NCI-H526 (cell line): Measurements from ENCODE around the gene GBGT1.
"Not testable (repeated sequence)": the region's sequence is repeated elsewhere in the genome, so short reads cannot be mapped to it uniquely, and the experiment has no call there.

ENCODE experiments used
- DNase-seq, 2 experiments: peaks; one replicate each; lab custom pipeline; 2025; lab: John Stamatoyannopoulos, UW

The GBGT1 gene

GRCh38 chr9:133163504-133164172 lies at the start of gene GBGT1:
TSS of gene GBGT1 (minus strand) at chr9:133163914. CDS start at chr9:133162412, 1,502 bp downstream.
- peak in 1 of 2 experiments; percentile 32 for DNase-seq

DNA sequence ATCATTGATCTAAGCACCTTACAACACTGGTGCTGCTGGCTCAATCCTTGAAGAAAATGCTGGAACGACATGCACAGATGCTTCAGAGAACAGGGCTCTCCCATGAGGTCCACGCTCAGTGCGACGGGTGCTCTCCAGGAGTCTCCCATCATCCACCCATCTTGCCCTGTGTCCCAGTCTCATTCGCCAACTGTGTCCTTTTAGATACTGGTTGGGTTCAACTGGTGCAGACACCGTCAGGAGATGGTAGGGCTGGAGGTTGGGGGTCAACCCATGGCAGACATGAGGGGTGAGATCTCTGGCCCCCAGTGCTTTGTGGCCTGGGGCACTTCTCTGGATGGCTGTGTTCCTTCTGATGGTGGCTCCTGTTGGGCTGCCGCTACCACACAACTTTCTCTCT lies 46.9 kb upstream of the GBGT1 start:
- no peak for DNase-seq

- peak; percentile 23 to 32 for DNase-seq
Measured at GRCh38 chr9:133210202-133210532, 46.5 kb upstream of the GBGT1 start.

DNA sequence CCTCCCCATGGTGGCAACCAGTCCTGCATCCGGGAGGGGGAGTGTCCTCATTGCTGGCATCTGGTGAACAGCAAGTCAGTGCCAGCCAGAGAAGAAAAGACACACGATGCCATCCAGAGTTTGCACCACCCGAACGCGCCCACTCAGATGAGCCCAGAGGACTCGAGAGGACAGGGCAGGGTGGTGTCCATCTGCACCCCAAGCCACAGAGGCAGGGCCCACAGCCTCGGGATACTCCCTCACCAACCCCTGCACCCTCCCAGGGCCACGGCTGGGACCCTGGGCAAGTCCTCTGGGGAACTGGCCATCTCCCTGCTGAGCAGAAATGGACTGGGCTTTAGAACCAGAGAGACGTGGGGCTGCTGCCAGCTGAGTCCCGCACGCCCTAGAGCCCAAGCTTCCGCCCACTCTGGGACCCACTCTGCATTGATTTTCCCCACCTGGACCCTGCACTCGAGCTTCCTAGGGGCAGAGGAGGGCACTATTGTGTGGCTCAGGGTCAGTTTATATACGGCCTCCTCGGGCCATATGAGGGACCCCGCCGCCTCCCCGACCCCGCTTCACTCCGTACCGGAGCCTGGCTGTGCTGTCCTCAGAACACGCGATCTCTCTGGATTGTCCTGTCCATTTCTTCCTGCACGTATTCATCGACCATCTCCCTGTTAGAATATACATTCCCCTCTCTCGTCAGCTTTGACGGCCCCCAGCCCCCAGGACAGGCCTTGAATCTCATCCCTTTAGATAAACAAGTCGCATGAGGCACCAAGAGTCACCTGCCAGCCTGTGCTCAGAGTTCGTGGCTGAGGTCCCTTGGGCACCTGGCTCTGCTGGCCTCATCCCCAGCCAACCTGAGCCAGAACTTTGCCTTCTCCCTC lies 45.9 kb upstream of the GBGT1 start:
- DNase-seq: not testable (repeated sequence)

- DNase-seq: not testable (repeated sequence)
Measured at GRCh38 chr9:133208880-133209300, 45.2 kb upstream of the GBGT1 start, which contains the start of gene OBP2B. TSS of gene OBP2B (minus strand) at chr9:133209250. CDS start at chr9:133209199, 51 bp downstream.

DNA sequence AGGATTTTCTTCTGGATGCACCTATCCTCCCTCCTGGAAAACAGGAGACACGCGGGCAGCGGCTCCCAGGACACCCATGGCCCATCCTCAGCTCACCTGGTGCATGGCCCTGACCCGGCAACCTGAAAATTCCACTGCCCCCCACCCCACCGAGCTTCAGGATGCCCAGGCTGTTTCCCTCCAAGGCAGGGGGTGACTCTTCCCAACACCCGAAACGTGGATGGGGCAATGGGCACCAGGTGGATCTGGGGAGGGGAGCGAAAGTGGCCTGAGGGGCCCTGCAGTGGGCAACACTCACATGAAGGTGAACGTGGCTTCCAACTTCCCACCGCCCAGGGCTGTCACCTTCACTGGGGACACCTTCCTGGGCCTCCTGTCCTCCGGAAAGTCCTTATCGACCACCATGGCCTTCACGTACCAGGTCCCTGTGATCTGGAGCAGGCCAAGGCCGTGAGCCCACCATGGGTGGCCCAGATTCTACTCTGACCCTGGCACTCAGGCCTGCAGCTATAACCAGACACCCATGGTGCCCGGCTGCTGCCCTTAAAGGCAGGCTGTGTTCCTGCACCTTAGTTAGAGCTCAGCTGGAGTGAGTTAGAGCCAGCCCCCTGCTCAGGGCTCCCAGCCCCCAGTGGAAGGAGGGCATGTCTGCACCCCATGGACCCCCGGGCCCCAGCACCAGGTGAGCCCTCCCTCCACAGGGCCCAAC lies 44.6 kb upstream of the GBGT1 start:
- DNase-seq: not testable (repeated sequence)

- DNase-seq: no peak
Measured at GRCh38 chr9:133207540-133208170, 43.9 kb upstream of the GBGT1 start.

DNA sequence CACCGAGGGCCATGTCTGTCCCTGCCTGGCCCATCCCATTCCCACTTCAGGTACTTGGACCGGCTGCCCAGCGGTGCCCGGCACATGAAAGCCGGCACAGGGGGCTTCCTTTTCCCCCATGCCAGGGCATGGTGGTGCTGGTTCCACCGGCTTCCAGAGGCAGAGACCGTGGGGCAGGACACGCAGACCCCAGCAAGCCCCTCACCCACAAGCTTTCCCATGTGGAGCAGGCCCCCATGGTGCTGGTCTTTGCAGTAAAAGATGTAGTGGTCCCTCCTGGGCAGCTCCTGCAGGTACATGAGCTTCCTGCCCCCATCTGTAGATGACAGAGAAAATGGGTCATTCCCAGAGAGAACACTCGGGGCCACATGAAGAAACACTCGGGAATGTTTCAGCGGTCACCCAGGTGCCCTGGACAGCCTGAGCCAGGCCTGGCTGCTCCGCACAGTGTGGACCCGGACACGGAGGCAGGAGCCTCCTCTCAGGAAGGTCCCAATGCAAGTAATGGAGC lies 43.4 kb upstream of the GBGT1 start:
- DNase-seq: no peak

GRCh38 chr9:133205996-133206931 lies 42.5 kb upstream of the GBGT1 start:
- no peak for DNase-seq

DNA sequence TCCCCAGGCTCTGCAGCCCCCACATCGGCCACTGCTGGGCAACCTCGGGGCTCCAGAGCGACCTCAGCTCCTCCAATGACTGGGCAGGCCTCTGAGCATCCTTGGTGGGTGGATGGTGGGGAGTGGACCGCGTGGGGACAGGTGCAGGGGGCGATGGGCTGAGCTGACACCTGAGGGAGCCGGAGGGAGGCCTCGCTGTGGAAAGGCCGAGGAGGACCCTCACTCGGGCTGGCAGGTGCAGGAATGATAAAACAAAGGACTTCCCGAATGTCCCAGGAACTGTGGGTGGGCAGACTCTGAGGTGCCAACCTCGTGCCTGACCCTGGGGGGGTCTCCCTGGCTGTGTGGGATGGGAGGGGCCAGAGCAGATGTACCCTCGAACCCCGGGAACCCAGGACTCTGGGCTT lies 41.8 kb upstream of the GBGT1 start:
- DNase-seq: not testable (repeated sequence)

DNA sequence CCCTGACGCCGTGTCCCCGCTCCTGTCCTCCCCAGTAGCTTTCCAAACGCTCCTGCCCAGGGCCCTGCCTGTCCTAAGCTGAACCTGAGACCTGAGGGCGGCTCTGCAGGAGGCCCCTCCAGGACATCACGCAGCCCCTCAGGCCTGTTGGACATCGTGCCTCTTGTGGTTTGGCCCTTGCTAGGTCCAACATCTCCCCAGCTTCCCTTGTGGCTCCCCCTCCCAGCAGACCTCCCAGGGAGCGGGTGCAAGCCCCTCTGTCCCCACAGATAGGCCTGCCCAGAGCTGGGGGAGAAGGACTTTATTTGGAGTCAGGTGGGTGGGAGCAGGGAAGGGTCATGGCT lies 41.3 kb upstream of the GBGT1 start:
- no peak for DNase-seq

DNA sequence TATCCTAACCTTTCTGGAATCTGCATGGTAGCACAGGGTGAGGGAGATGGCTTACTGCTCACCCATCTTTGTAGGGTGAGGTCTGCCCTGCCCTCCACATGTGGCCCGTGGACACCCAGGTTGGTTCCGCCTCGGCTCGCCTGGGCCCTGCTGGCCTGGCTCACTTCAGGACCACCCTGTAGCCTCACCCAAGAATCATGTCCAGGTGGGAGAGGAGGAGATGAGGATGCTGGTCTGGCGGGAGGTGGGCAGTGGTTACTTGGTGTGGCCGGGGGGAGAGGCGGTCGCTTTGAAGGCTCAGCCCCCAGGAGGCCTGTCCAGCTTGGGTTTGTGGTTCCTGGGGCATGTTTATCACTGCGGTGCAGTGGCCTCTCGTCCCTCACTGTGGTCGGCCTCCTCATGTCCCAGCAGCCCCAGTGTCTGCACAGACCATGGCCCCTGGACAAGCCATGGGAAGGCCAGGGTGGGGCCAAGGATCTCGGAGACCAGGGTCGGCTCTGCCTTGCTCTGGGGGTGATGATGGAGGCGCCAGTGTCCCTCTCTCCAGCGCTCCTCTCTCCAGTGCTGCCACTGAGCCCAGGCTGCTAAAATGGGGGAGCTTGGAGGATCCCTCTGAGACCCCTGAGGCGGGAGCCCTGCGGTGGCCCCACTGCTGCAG lies 40.8 kb upstream of the GBGT1 start:
- no peak for DNase-seq

DNA sequence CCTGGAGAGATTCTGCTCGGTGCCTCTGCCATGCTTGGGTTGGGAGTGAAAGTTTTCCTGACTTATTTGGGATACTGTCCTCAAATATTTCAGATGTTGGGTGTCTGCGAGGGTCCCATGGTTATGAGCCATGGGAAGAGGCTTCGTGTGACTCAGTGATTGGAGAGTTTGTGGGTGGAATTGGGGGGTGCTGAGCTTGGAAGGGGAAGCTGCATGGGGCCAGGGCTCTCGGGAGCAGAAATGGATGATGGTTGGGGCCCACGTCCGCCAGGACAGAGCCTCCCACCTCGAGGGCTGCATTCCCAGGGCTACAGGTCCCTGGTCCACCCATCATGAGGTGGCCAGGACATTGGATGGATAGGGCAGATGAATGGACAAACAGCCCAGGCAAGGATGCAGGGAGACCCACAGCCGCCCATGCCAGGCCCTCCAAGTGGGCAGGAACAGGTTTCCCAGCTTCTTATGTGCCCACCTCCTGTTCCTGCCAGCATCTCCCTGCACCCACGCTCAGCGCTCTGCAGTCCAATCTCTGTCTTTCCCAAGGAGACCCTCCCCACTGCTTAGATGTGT lies 39.9 kb upstream of the GBGT1 start:
- no peak for DNase-seq

DNA sequence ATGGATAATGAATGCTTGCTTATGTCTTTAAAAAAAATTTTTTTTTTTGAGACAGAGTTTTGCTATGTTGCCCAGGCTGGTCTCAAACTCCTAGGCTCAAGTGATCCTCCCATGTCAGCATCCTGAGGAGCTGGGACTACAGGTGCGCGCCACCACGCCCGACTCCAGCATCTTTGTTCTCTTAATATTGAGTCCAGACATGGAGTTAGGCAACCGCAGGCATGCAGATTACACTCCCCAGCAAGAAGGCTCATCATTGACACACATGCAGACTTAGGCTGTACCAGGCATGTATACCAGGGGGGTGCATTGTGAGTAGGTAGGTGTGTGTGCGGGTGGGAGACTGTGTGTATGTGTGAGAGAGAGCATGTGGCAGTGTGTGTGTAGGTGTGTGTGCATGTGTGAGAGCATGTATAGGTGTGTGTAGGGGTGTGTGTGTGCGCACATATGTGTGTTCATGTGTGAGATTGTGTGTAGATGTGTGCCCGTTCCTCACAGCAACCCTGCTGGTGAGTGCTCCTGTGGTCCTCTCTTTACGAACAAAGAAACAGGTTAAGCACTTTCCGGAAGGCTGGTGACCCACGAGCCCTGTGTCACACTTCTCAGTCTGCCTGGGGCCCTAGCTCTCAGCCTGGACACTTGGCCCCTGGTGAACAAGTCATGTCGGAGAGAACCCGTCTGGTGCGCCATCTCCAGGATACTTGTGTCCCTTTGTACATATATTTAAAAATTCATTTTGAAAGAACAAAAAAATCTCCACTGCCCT lies 39.2 kb upstream of the GBGT1 start:
- no peak for DNase-seq

DNA sequence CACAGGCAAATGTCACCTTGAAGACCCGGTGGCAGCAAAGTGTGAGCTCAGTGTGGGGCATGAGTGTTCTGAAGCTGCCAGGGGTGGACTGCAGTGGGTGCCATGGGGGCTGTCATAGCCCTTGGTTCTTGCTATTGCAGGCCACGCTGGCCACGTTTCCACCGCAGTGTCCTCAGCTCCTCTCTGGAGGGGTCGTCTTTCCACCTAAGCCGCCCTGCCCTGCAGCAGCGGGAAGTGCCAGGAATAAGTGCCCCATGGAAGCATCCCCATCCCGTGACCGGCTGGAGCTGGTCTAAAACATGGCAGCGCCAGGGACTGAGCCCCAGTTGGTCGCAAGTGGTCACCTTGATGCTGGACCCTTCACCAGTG lies 38.4 kb upstream of the GBGT1 start:
- no peak for DNase-seq

- DNase-seq: no peak
Measured at GRCh38 chr9:133201424-133202144, 37.9 kb upstream of the GBGT1 start.

DNA sequence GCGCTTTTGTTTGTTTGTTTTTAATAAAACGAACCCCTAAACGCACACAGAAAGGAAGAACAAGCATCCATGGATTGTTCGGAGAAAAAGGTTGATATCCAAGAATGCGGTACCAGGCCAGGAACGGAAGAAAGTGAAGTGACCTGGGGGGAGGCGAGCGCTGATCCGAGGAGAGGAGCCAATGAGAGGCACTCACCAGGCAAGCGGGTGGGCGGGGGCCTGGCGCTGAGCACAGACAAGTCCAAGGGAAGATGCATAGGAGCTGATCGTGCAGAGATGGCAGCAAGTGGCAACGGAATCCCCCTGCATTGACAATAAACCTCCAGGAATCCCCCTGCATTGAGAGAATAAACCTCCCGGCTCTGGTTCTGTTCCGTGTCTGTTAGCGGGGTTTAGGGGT lies 36.9 kb upstream of the GBGT1 start:
- DNase-seq: no peak

DNA sequence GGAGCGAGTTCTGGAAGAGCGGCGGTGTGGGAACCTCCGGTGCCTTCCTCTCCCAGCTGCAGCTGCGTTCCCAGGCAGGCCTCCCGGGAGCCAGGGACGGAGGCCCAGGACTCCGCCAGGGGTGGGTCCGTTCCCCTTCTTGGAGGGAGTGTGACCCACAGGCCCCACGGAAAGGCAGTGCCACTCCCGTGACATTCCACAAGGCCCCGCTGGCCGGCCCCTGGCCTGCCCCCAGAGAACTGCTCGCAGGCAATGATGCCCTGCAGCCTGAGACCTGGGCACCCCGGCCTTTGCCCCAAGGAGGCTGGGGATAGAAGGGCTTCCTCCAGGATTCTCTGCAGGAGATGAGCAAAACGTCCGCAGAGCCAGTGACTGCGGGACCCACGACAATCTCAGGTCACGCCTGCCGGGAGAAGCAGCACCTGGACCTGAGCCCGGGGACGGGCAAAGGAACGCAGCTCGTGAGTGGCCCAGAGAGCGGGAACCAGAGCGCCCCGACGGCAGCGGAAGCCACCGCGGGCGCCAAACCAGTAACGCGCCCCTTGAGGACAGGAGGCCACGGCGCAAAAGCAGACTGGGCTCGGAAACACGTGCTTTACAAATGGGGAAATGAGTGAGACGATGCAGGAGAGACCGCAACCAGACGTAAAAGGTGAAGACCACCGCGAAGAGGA lies 36.1 kb upstream of the GBGT1 start:
- DNase-seq: no peak
